ENCODE measurements around the gene KIF20A. TPM values are rescaled to one million over a fixed set of nuclear protein-coding genes. Genes with fewer than 3 reads are reported as not detected.

Gene KIF20A
- total RNA-seq, 1 experiment from 2014 or later: 119 TPM

GRCh38 chr5:138229387-138229786 is 50.5 kb downstream of the KIF20A start:
- Histone ChIP-seq H3K4me1 (ENCODE audit: insufficient read depth, low read length, poor library complexity, severe bottlenecking) (no peaks in the 10 kb centered on the region), H3K4me3 (ENCODE audit: low read depth, low read length, poor library complexity, severe bottlenecking) (no peak overlapping the region), H3K27ac (ENCODE audit: low read depth, low read length, poor library complexity, severe bottlenecking) (no peak overlapping the region), H3K9me3 (ENCODE audit: low read depth, low read length, poor library complexity, severe bottlenecking) (no peaks in the 10 kb centered on the region), H3K27me3 (replicated peaks; ENCODE audit: insufficient read depth, low read depth, low read length, poor library complexity) (no peaks in the 10 kb centered on the region), H3K36me3 (ENCODE audit: insufficient read depth, low read length, poor library complexity, severe bottlenecking) (no peaks in the 10 kb centered on the region)
- no TSS peak for BruUV-seq (replicated peaks)
- no peak for DNase-seq (ENCODE audit: low spot score)
- CTCF ChIA-PET: no interaction called here
- no peak for TF ChIP-seq EZH2 (IDR thresholded peaks at IDR 0.05; ENCODE audit: borderline replicate concordance, low read depth, low read length, poor library complexity, severe bottlenecking)
- TF ChIP-seq, protein P1, sequence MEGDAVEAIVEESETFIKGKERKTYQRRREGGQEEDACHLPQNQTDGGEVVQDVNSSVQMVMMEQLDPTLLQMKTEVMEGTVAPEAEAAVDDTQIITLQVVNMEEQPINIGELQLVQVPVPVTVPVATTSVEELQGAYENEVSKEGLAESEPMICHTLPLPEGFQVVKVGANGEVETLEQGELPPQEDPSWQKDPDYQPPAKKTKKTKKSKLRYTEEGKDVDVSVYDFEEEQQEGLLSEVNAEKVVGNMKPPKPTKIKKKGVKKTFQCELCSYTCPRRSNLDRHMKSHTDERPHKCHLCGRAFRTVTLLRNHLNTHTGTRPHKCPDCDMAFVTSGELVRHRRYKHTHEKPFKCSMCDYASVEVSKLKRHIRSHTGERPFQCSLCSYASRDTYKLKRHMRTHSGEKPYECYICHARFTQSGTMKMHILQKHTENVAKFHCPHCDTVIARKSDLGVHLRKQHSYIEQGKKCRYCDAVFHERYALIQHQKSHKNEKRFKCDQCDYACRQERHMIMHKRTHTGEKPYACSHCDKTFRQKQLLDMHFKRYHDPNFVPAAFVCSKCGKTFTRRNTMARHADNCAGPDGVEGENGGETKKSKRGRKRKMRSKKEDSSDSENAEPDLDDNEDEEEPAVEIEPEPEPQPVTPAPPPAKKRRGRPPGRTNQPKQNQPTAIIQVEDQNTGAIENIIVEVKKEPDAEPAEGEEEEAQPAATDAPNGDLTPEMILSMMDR (conservative IDR thresholded peaks at IDR 0.05; ENCODE audit: low read depth, low read length): no peak
- intact Hi-C loops (cut with micrococcal nuclease; ENCODE audit: unreplicated experiment): no loop called here
- POLR2A ChIA-PET (ENCODE audit: low non-redundant PET): no interaction called here

DNA sequence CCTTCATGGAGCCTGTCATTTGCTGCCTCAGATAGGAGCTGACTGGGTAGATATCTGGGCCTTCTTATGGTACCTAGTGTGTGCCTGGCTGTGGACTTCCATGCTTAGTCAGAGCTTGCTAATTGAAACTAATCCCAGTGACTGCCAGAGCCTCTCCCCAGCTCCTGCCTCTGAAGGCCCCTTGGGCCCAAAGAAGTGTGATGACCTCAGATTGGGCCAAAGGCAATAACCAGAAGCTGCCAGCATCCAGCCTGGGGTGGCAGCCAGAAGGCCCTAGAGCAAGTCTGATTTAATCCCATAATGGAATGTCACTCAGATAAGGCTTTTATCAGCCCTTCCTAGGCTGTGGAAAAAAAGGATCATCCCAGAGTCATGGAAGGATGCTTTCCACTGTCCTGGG is 51.3 kb downstream of the KIF20A start:
- intact Hi-C loops (cut with micrococcal nuclease; ENCODE audit: unreplicated experiment): no loop called here
- H3K4me3 ChIP-seq (ENCODE audit: low read depth, low read length, poor library complexity, severe bottlenecking): no peak overlapping the region
- H3K36me3 ChIP-seq (ENCODE audit: insufficient read depth, low read length, poor library complexity, severe bottlenecking): no peaks in the 10 kb centered on the region
- H3K9me3 ChIP-seq (ENCODE audit: low read depth, low read length, poor library complexity, severe bottlenecking): no peaks in the 10 kb centered on the region
- no peak overlapping the region for H3K27ac ChIP-seq (ENCODE audit: low read depth, low read length, poor library complexity, severe bottlenecking)
- H3K4me1 ChIP-seq (ENCODE audit: insufficient read depth, low read length, poor library complexity, severe bottlenecking): no peaks in the 10 kb centered on the region
- TF ChIP-seq, protein P1 (conservative IDR thresholded peaks at IDR 0.05; ENCODE audit: low read depth, low read length): no peak
- TF ChIP-seq EZH2 (IDR thresholded peaks at IDR 0.05; ENCODE audit: borderline replicate concordance, low read depth, low read length, poor library complexity, severe bottlenecking): no peak
- CTCF ChIA-PET: no interaction called here
- no peak for DNase-seq (ENCODE audit: low spot score)
- H3K27me3 ChIP-seq (replicated peaks; ENCODE audit: insufficient read depth, low read depth, low read length, poor library complexity): no peaks in the 10 kb centered on the region
- BruUV-seq (replicated peaks): no TSS peak
- POLR2A ChIA-PET (ENCODE audit: low non-redundant PET): no interaction called here

DNA sequence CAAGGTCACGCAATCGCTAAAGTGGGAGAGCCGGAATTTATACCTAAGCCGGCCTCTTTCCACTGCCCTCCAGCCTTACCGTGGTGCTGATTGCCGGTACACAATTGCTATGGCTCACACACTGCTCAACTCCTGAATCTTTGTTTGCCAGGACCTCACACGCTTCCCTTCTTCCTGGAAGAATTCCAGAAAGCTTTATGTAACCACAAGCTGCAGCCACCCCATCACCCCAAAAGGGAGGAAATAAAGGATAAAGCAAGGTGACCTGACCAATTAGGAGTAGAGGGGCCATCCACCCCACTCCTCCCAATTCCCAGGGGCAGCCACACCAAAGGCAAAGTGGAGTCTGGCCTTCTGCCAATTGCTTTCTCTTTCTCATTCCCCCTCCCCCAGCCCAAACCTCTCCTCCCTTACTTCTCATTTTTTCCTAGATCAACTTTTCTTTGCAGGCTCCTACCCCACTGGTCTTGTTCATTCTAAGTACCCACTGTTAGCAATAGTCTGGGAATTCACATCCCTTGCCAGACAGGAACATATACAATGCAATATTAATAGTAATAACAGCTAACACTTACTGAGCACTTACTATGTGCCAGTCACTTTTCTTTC is 52.2 kb downstream of the KIF20A start:
- peak; percentile 33 for DNase-seq (ENCODE audit: low spot score)
- TF ChIP-seq, protein P1 (conservative IDR thresholded peaks at IDR 0.05; ENCODE audit: low read depth, low read length): no peak

More for the DNA sequence above, 52.2 kb downstream of the KIF20A start:
- intact Hi-C loops (cut with micrococcal nuclease; ENCODE audit: unreplicated experiment): no loop called here
- POLR2A ChIA-PET (ENCODE audit: low non-redundant PET): no interaction called here
- no TSS peak for BruUV-seq (replicated peaks)
- H3K4me3 ChIP-seq (ENCODE audit: low read depth, low read length, poor library complexity, severe bottlenecking): no peak overlapping the region
- no peaks in the 10 kb centered on the region for H3K4me1 ChIP-seq (ENCODE audit: insufficient read depth, low read length, poor library complexity, severe bottlenecking)
- H3K27me3 ChIP-seq (replicated peaks; ENCODE audit: insufficient read depth, low read depth, low read length, poor library complexity): no peaks in the 10 kb centered on the region
- CTCF ChIA-PET: no interaction called here
- no peak overlapping the region for H3K27ac ChIP-seq (ENCODE audit: low read depth, low read length, poor library complexity, severe bottlenecking)
- no peaks in the 10 kb centered on the region for H3K9me3 ChIP-seq (ENCODE audit: low read depth, low read length, poor library complexity, severe bottlenecking)
- H3K36me3 ChIP-seq (ENCODE audit: insufficient read depth, low read length, poor library complexity, severe bottlenecking): no peaks in the 10 kb centered on the region

Measured in A673 (cell line).